Measurements from ENCODE around the gene ENPP3.

ENPP3 gene

DNA sequence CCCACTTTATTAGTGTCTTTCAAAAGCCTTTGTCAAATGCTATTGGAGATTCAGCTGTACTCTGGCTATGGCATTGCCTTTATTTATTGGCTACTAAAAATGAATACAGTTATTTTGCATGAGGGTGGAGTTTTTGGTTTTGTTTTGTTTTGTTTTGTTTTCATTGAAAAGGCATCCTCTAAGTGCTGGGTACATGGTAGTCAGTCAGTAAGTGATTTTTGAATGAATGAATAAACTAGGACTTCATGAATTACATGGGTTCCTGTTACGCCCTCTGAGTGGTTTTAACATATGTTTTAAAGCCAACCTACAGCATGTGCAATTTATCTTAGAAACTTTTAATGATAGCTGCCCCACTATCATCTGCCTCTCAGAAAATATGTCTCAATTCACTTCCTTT lies 131.9 kb downstream of the ENPP3 start:
- no peak for FAIRE-seq

- no peak for FAIRE-seq
These were observed 132.5 kb downstream of the ENPP3 start for GRCh38 chr6:131769385-131770141.

DNA sequence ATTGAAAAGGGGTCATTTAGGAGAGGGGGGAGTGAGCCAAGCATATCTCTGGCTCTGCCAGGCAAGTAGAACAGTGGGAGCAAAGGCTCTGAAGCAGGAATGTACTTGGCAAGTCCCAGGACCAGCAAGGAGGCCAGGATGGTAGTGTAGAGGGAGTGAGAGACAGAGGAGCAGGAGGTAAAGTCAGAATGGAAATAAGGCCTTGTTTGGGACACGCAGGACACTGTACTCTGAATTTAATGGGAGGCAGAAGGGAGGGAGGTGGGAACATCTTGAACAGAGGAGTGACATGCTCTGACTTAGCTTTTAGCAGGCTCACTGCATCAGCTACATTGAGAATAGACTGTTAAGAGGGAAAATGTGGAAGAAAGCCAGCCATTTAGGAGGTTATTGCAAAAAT lies 133.7 kb downstream of the ENPP3 start:
- FAIRE-seq: no peak

- no peak for FAIRE-seq
These were observed 136.3 kb downstream of the ENPP3 start for GRCh38 chr6:131773284-131773950.

DNA sequence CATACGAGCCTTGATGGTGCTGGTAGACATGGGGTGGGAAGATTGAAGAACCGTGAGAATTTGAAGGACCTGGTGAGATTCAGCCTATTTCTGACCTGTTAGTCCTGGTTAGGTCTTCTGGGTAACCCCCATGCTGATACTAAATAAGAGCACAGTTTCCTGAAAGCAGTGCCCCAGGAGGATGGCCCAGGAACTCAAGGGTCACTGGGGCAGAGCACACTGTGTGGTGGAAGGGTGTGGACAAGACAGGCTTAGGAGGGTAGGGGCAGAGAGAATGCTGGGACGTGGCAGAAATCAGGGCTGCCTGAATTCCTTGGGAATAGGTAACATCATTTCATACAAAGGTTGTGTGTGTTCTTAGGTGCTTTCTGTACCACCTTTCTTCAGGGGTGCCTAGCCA lies 138.8 kb downstream of the ENPP3 start:
- FAIRE-seq: no peak

DNA sequence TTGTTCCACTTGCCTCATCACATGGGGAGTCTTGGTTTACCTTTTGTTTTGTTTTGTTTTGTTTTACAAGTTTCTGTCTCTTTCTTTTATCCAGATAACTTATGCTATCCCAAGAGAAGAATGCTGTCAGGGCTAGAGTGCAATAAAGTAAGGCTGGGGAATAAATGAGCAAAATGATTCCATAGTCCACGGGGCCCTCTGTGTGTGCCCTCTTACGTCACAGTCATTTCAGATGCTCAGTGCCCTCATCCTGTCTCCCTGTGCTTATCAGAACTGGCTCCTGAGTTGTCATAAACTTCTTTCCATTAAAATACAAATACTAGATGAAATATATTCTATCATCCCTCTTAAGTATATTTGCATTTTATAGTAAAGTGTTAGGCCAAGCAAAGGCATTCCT lies 139.9 kb downstream of the ENPP3 start:
- no peak for FAIRE-seq

GRCh38 chr6:131778169-131778568 lies 141.1 kb downstream of the ENPP3 start:
- FAIRE-seq: no peak

DNA sequence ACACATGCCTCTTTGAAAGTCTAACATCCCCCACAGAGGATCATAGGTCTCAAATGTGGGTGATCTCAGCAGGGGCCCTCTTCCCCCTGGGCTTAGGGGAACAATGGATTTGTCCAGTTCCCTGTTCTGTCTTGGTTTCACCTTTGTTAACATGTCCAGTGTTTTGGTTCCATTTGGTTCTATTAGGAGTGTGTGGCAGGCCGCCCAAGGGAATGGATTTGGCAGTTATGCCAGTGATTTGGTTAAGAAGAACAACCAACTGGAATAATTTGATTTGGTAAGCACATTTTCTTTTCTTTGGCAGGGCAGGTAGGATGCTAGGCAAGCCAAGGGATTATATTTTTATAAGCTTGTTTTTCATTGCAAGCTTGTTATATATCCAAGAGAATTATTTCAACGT lies 142.2 kb downstream of the ENPP3 start:
- FAIRE-seq: no peak

- no peak for FAIRE-seq
These were observed 143.5 kb downstream of the ENPP3 start for GRCh38 chr6:131780600-131780999.

DNA sequence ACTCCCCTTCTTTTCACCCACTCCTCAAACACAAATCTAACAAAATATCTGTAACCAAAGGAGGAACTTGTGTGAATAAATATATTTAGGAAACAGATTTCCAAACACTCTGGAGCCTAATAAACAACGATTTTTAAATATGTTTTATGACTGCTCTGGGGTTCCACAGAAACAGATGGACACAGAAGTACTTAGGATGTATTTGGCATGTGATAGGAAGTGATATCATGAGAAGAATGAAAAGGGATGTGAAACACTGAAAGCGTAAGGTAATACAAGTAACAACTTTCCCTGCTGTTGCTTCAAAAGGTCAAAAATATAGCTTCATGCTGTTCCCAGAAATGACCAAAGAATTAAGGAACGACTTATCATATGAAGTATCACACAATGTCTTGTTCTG lies 144.6 kb downstream of the ENPP3 start:
- no peak for FAIRE-seq

DNA sequence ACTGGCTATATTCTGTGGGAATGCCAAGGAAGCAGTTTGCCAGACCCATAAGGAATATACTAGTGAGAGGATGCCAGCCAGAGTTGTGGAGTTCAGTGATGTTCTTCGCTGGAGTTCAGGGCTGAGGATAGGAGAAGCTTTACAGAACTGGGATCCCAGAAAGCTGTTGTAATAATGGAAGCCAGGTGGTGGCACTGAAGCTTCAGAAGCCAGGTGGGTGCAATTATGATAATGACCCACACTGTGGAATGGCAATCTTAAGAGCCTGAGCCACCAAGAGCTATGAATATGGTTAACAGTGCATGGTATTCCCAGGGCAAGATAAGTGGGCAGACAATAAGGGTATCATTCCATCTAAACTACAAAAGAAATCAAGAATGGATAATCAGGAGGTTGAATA lies 145.7 kb downstream of the ENPP3 start:
- no peak for FAIRE-seq

GRCh38 chr6:131784561-131784960 lies 147.5 kb downstream of the ENPP3 start:
- FAIRE-seq: no peak

GRCh38 chr6:131787079-131787478 lies 150.0 kb downstream of the ENPP3 start:
- no peak for FAIRE-seq

- no peak for FAIRE-seq
These were observed 150.9 kb downstream of the ENPP3 start for GRCh38 chr6:131787766-131788712.

DNA sequence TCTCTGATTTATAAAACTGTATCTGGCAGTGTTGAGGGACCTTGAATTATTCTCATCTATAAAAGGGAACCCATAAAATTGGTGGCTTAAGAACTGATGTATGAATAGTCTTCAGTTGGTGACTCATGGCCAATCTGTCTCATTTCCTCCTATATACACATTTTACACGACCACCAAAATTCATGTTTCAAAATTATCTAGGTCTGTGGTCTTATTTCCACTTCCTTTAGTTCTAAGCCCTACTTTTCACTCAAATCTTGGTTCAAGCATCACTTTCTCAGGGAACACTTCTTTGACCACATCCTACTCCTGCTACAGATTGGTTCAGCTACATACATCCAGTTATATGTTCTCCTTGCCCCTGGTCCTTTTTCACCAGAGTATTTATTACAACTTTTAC lies 152.1 kb downstream of the ENPP3 start:
- FAIRE-seq: no peak

- no peak for FAIRE-seq
These were observed 154.4 kb downstream of the ENPP3 start for GRCh38 chr6:131791476-131791875.

DNA sequence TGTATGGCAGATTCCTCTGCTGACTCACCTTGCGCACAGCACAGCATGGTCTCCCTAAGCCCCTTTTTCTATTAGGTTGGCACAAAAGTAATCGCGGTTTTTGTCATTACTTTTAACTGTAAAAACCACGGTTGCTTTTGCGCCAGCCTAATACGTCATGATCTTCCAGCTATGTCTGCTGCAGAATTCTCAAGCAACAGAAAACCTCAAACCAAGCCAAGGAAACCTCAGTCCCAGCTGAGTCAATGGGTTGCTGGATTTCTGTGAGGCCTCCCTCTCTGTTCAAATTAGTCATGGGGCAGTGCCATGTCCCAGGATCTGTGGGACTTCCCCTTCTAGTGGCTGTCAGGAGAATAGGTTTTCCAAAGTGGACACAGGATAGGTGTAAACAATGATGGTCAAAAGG lies 155.0 kb downstream of the ENPP3 start:
- no peak for FAIRE-seq

DNA sequence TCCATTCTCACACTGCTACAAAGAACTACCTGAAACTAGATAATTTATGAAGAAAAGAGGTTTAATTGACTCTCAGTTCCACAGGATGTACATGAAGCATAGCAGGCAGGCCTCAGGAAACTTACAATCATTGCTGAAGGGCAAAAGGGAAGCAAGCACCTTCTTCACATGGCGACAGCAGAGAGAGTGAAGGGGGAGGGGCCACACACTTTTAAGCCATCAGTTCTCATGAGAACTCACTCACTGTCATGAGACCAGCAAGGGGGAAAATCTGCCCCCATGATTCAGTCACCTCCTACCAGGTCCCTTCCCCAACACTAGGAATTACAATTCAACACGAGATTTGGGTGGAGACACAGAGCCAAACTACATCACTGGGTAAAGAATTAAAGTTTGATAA lies 158.3 kb downstream of the ENPP3 start:
- FAIRE-seq: no peak

Data from colon (tissue), 2 donors.